Neural cell (in vitro differentiated cells): ENCODE data around the gene TMEM17.

Experiments
- EP300 ChIP-seq: fragments of 450-650 bp; conservative IDR thresholded peaks from 2 replicates; pipeline ENCODE4 v1.6.1; 2014; ENCODE audit warnings: antibody characterized with exemption, mild to moderate bottlenecking, moderate library complexity; ENCODE audit not compliant: poor library complexity, severe bottlenecking
- TF ChIP-seq, protein P1 (sequence below): fragments of 450-650 bp; IDR thresholded peaks from 2 replicates; pipeline ENCODE4 v1.5.1; 2014; ENCODE audit warnings: antibody characterized with exemption, mild to moderate bottlenecking, moderate library complexity; ENCODE audit not compliant: poor library complexity, severe bottlenecking

DNA sequence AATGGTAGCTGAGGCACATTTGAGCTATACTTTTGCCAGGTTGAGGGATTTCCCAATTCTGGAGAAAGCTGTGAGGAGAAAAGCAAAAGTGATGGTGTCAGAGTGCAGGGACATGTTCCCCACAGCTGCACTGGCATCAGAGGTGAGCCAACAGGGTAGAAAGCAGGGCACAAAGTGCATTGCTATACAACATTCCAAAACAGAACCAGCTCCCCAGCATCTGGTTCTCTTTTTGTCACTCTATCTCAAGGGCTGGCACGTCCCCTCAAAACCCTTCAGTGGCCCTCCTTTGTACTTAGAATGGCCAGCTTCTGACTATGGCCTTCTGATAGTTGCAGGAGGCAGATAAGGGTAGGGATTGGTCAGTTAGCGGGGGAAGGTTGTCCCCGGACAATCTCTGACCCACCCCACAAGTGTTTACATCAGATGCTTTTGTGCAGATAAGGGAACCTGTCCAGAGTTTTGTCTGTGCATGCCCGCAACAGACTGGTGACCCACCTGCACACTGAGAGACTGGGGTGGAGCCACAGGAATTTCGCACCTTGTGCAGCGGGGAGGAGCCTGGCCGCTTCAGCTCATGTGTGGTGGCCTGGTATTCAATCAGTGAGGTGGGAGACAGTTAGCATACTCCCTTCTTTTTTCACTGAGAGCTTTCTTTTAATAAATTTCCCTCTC is 31.0 kb upstream of the TMEM17 start:
- TF ChIP-seq EP300 = no peak
- TF ChIP-seq, protein P1, sequence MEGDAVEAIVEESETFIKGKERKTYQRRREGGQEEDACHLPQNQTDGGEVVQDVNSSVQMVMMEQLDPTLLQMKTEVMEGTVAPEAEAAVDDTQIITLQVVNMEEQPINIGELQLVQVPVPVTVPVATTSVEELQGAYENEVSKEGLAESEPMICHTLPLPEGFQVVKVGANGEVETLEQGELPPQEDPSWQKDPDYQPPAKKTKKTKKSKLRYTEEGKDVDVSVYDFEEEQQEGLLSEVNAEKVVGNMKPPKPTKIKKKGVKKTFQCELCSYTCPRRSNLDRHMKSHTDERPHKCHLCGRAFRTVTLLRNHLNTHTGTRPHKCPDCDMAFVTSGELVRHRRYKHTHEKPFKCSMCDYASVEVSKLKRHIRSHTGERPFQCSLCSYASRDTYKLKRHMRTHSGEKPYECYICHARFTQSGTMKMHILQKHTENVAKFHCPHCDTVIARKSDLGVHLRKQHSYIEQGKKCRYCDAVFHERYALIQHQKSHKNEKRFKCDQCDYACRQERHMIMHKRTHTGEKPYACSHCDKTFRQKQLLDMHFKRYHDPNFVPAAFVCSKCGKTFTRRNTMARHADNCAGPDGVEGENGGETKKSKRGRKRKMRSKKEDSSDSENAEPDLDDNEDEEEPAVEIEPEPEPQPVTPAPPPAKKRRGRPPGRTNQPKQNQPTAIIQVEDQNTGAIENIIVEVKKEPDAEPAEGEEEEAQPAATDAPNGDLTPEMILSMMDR = no peak
